ENCODE measurements around the gene SLC35B1.

SLC35B1 gene

DNA sequence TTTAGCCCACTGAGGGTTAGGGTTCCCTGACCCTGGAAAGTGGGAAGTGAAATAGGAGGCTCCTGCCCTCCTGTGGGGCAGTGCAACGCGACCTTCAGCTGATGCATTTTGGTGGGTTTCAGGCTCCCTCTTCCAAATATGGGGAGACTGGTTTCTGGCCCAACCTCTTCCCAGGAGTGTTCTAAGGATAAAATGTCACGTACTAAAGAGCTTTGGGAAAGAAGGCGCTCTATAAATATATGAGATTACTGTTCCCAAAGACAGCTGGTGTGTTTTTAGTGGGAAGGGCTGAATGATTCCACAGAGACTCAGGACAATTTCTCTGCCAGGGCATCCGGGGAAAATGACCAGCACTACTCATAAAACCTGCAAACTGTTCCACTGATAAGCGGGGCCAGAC lies 9.8 kb downstream of the SLC35B1 start:
- DNase-seq (ENCODE audit: low read depth), result no peak
- no peak overlapping the region for H3K4me3 ChIP-seq (ENCODE audit: low read length)
- TF ChIP-seq, protein P1, sequence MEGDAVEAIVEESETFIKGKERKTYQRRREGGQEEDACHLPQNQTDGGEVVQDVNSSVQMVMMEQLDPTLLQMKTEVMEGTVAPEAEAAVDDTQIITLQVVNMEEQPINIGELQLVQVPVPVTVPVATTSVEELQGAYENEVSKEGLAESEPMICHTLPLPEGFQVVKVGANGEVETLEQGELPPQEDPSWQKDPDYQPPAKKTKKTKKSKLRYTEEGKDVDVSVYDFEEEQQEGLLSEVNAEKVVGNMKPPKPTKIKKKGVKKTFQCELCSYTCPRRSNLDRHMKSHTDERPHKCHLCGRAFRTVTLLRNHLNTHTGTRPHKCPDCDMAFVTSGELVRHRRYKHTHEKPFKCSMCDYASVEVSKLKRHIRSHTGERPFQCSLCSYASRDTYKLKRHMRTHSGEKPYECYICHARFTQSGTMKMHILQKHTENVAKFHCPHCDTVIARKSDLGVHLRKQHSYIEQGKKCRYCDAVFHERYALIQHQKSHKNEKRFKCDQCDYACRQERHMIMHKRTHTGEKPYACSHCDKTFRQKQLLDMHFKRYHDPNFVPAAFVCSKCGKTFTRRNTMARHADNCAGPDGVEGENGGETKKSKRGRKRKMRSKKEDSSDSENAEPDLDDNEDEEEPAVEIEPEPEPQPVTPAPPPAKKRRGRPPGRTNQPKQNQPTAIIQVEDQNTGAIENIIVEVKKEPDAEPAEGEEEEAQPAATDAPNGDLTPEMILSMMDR (conservative IDR thresholded peaks at IDR 0.05; ENCODE audit: low read length), result no peak

DNA sequence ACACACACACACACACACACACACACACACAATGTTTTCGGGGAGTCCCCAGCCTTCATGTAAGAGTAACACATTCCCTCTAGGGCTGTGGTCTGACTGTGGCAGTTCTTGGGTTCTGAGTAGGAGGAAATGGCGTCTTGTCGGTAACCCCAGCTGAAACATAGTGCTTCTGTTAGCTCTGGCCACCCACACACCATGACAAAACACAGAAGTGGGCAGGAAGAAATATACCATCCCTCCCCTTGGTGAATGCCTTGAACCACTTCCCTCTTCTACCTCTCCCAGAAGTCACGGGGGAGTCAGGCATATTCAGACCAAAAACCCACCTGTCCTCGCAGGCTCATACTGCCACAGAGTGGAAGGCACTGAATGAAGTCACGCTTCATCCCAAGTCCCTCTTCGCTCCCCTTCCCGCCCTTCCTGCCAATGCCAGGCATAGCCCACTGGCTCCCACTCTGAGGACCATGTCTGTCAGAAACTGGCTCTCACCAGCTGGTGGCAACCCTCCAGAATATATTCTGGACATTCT lies 11.5 kb downstream of the SLC35B1 start:
- no peak overlapping the region for H3K4me3 ChIP-seq (ENCODE audit: low read length)
- TF ChIP-seq, protein P1 (conservative IDR thresholded peaks at IDR 0.05; ENCODE audit: low read length), result no peak
- no peak for DNase-seq (ENCODE audit: low read depth)

DNA sequence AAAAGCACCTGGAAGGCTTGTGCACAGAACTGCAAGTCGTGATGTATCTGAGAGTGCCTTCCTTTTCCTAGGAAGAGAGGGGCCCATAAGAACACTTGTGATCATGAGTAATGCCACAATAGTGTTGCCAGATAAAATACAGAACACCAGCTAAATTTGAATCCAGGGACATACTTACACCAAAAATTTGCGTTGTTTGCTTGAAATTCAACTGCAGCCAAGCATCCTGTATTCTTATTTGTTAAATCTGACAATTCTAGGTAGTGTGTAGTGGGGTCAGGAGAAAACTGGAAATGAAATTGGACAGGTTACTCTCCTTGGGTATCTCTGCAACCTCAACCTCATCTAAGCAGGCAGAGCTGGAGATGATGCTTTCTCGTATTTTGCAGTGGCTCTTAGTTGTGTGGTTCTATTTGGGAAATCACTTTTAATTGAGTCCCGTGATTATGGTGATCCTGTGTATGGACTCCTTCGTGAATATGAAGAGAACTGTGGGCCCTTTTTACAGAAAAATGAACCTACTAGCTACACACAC lies 12.0 kb downstream of the SLC35B1 start:
- DNase-seq (ENCODE audit: low read depth), result no peak
- no peak overlapping the region for H3K4me3 ChIP-seq (ENCODE audit: low read length)
- TF ChIP-seq, protein P1 (conservative IDR thresholded peaks at IDR 0.05; ENCODE audit: low read length), result no peak

DNA sequence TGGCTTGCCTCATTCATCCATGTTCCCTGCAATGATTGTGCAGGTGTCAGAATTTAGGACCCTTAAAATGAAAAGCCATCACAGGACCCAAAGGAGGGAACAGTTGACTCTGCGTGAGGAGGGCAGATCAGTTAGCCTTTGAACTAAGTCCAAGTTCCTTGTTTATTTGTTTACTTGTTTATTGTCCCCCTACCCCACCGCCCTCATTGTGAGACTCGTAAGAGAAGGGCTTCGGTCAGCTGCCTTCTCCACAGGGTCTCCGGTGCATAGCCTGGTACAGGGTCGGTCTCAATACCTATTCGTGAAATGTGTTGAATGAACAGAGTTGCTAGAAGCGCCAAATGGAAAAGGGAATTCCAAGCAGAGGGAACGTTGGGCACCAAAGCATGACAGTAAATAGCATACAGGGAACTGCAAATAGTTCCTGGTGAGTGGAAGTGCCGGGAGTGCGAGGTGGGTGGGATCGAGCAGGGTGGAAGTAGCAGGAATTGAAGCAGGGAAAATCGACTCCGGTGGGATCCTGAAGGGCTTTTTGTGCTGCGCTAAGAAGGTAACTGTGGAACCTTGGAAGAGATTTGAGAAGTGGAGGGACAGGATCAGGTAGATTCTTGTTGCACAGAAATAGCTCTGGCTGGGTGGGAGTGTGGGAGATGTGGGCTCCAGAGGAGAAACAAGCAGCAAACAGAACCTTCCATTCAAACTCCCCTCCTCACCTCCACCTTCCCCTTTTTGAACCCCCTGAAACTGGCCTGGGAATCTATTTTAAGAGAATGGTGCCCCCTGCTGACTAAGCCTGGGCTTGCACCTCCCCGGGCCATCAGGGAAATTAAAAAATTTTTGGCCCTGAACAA lies 12.7 kb downstream of the SLC35B1 start:
- TF ChIP-seq, protein P1 (conservative IDR thresholded peaks at IDR 0.05; ENCODE audit: low read length), result peak; percentile 91
- DNase-seq (ENCODE audit: low read depth), result peak; percentile 16
- no peak overlapping the region for H3K4me3 ChIP-seq (ENCODE audit: low read length)

DNA sequence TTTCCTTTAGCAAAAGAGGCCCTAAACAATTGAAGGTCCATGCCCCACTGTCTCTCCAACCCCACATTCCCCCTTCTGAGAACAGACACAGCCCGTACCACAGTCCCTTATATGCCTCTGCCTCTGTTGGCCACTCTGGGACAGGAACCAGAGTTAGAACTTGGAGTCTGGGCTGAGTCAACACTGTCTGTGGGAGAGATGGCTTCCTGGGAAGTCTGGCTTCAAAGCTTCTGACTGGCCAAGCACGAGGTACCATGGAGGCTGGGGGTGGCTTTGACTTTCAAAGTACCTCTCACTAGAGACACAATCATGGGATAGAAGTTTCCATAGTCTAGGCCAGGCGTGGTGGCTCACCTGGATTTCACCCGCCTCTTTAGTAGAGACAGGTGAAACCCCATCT lies 15.0 kb downstream of the SLC35B1 start:
- DNase-seq (ENCODE audit: low read depth), result no peak
- no peak overlapping the region for H3K4me3 ChIP-seq (ENCODE audit: low read length)
- TF ChIP-seq, protein P1 (conservative IDR thresholded peaks at IDR 0.05; ENCODE audit: low read length), result no peak

DNA sequence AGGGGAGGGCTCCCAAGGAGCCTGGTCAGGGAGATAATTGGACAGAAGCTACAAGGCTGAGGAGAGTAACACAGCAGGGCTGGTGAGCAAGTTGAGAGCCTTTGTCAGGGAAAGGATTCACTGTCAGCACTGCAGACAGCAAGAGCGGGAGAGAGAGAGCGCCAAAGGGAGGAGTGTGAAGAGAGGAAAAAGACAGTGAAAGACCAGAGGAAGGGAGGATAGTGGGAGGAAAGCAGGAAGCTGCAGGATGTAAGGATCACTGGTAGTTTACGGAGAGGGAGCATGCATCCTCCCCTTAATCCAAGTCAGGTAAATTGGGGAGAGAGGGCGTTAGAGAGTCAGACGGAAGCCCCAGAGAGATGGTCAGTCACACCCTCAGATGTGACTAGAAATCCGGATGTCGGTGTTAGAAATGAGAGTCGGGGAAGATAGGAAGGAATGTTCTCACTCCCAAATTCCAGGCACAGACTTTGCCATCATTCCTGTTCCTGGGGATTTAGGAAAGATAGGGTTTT lies 16.0 kb downstream of the SLC35B1 start:
- H3K4me3 ChIP-seq (ENCODE audit: low read length), result no peak overlapping the region
- TF ChIP-seq, protein P1 (conservative IDR thresholded peaks at IDR 0.05; ENCODE audit: low read length), result no peak
- no peak for DNase-seq (ENCODE audit: low read depth)
